ENCODE data around the gene DAPK2. TPM values are rescaled to one million over a fixed set of nuclear protein-coding genes. Genes with fewer than 3 reads are reported as not detected.

The DAPK2 gene
- total RNA-seq, 4 donors from 2014 or later = 13.1 to 30.8 (median 26.4) TPM

GRCh38 chr15:63950911-63951481 is 95.3 kb downstream of the DAPK2 start:
- 67% methylated on average over 6 of the region's 6 CpGs for WGBS
- TF ChIP-seq POLR2AphosphoS5 (IDR thresholded peaks at IDR 0.05) (no peak), POLR2A (IDR thresholded peaks at IDR 0.05) (no peak), EP300 (IDR thresholded peaks at IDR 0.05) (no peak), CTCF (IDR thresholded peaks at IDR 0.05) (no peak)
- no peaks in the 10 kb centered on the region for H3K27me3 ChIP-seq
- H3K27ac ChIP-seq = no peak overlapping the region
- no peak overlapping the region for H3K4me3 ChIP-seq
- no peaks in the 10 kb centered on the region for H3K9me3 ChIP-seq
- no peak for DNase-seq (ENCODE audit: low spot score in 2 of 2)
- H3K36me3 ChIP-seq = no peaks in the 10 kb centered on the region
- H3K4me1 ChIP-seq = peaks cover 4% of the 10 kb centered on the region

GRCh38 chr15:63948971-63949370 is 97.3 kb downstream of the DAPK2 start:
- Histone ChIP-seq H3K36me3 (no peaks in the 10 kb centered on the region), H3K4me3 (no peak overlapping the region), H3K4me1 (peaks cover 14% of the 10 kb centered on the region), H3K27ac (no peak overlapping the region), H3K27me3 (no peaks in the 10 kb centered on the region), H3K9me3 (no peaks in the 10 kb centered on the region)
- 95% methylated on average over 2 of the region's 2 CpGs for WGBS
- no peak for DNase-seq (ENCODE audit: low spot score in 2 of 2)
- TF ChIP-seq POLR2AphosphoS5 (IDR thresholded peaks at IDR 0.05) (no peak), POLR2A (IDR thresholded peaks at IDR 0.05) (no peak), CTCF (IDR thresholded peaks at IDR 0.05) (no peak), EP300 (IDR thresholded peaks at IDR 0.05) (no peak)

GRCh38 chr15:63948436-63948835 is 97.8 kb downstream of the DAPK2 start:
- TF ChIP-seq CTCF (IDR thresholded peaks at IDR 0.05) = no peak
- no peaks in the 10 kb centered on the region for H3K27me3 ChIP-seq
- no peak overlapping the region for H3K4me3 ChIP-seq
- no peaks in the 10 kb centered on the region for H3K9me3 ChIP-seq
- peaks cover 14% of the 10 kb centered on the region for H3K4me1 ChIP-seq
- DNase-seq (ENCODE audit: low spot score in 2 of 2) = no peak
- WGBS = 92% methylated on average over 5 of the region's 5 CpGs
- H3K27ac ChIP-seq = no peak overlapping the region
- H3K36me3 ChIP-seq = no peaks in the 10 kb centered on the region

- Histone ChIP-seq H3K27me3 (no peaks in the 10 kb centered on the region), H3K36me3 (no peaks in the 10 kb centered on the region), H3K4me1 (peaks cover 14% of the 10 kb centered on the region), H3K4me3 (no peak overlapping the region), H3K9me3 (no peaks in the 10 kb centered on the region), H3K27ac (no peak overlapping the region)
- TF ChIP-seq EP300 (IDR thresholded peaks at IDR 0.05) (no peak), POLR2A (IDR thresholded peaks at IDR 0.05) (no peak), POLR2AphosphoS5 (IDR thresholded peaks at IDR 0.05) (no peak), CTCF (IDR thresholded peaks at IDR 0.05) (no peak)
- 96% methylated on average over 4 of the region's 4 CpGs for WGBS
- no peak for DNase-seq (ENCODE audit: low spot score in 2 of 2)
Measured at GRCh38 chr15:63947228-63947627, 99.1 kb downstream of the DAPK2 start.

GRCh38 chr15:63946524-63947065 is 99.7 kb downstream of the DAPK2 start:
- H3K27ac ChIP-seq = no peak overlapping the region
- no peak for DNase-seq (ENCODE audit: low spot score in 2 of 2)
- 84% methylated on average over 2 of the region's 4 CpGs for WGBS
- H3K4me3 ChIP-seq = no peak overlapping the region
- no peaks in the 10 kb centered on the region for H3K27me3 ChIP-seq
- no peaks in the 10 kb centered on the region for H3K36me3 ChIP-seq
- H3K4me1 ChIP-seq = peaks cover 15% of the 10 kb centered on the region
- TF ChIP-seq EP300 (IDR thresholded peaks at IDR 0.05) = no peak
- TF ChIP-seq CTCF (IDR thresholded peaks at IDR 0.05) = no peak
- no peak for TF ChIP-seq POLR2A (IDR thresholded peaks at IDR 0.05)
- no peak for TF ChIP-seq POLR2AphosphoS5 (IDR thresholded peaks at IDR 0.05)
- no peaks in the 10 kb centered on the region for H3K9me3 ChIP-seq
